MCF 10A (cell line): ENCODE results near the gene MGMT. TPM values are rescaled to one million over a fixed set of nuclear protein-coding genes. Genes with fewer than 3 reads are reported as not detected.

ENCODE experiments used
- BruUV-seq: library from RNA; stranded (reverse); fragments of 400-500 nt; replicated peaks from 2 replicates; lab custom pipeline; 2021; lab: Mats Ljungman, UMichigan
- CTCF ChIA-PET: fragments of 300-600 bp; sonication (Branson Sonifier 250); formaldehyde crosslinking; extraction: SDS; loops from one replicate; lab custom pipeline; 2021; ENCODE audit warnings: antibody characterized with exemption, inconsistent platforms; lab: Yijun Ruan, JAX
- POLR2A ChIA-PET: fragments of 300-600, 350-650 bp; sonication (Branson Sonifier 250); formaldehyde crosslinking; extraction: SDS; loops from one replicate; lab custom pipeline; 2020; ENCODE audit warnings: antibody characterized with exemption, inconsistent platforms; lab: Yijun Ruan, JAX
- DNase-seq: peaks from one replicate; pipeline ENCODE4 v3.0.0-alpha.2; 2018; ENCODE audit not compliant: unreplicated experiment
- H3K27ac Mint-ChIP-seq: one replicate; pipeline ENCODE4 v1.8.0; 2022; ENCODE audit warnings: mild to moderate bottlenecking, low read depth, mixed read lengths; ENCODE audit not compliant: unreplicated experiment
- H3K27me3 Mint-ChIP-seq: one replicate; pipeline ENCODE4 v1.8.0; 2022; ENCODE audit warnings: mixed read lengths; ENCODE audit not compliant: insufficient read depth, unreplicated experiment
- H3K36me3 Mint-ChIP-seq: one replicate; pipeline ENCODE4 v1.8.0; 2022; ENCODE audit warnings: mild to moderate bottlenecking, moderate library complexity, mixed read lengths; ENCODE audit not compliant: insufficient read depth, unreplicated experiment
- H3K4me1 Mint-ChIP-seq: one replicate; pipeline ENCODE4 v1.8.0; 2022; ENCODE audit warnings: mixed read lengths; ENCODE audit not compliant: insufficient read depth, unreplicated experiment
- H3K4me3 Mint-ChIP-seq: one replicate; pipeline ENCODE4 v1.8.0; 2022; ENCODE audit warnings: mild to moderate bottlenecking, moderate library complexity, mixed read lengths; ENCODE audit not compliant: unreplicated experiment
- H3K9me3 Mint-ChIP-seq: one replicate; pipeline ENCODE4 v1.8.0; 2022; ENCODE audit warnings: mixed read lengths; ENCODE audit not compliant: unreplicated experiment
- intact Hi-C: fragments of 100-400 bp; cut with micrococcal nuclease; formaldehyde crosslinking; loops from 2 replicates; pipeline ENCODE4 v1.14.1; 2022
- total RNA-seq: library from RNA; stranded (reverse); gene quantifications from 2 replicates; pipeline ENCODE4 v1.2.3, GENCODE V29; 2022
- TF ChIP-seq, protein P1 (sequence below): fragments of 200-600 bp; IDR thresholded peaks from one replicate; pipeline ENCODE4 v1.8.0; 2022; ENCODE audit warnings: antibody characterized with exemption, mild to moderate bottlenecking; ENCODE audit not compliant: unreplicated experiment

Gene MGMT
- total RNA-seq, 1 experiment from 2014 or later, result 18.0 TPM

DNA sequence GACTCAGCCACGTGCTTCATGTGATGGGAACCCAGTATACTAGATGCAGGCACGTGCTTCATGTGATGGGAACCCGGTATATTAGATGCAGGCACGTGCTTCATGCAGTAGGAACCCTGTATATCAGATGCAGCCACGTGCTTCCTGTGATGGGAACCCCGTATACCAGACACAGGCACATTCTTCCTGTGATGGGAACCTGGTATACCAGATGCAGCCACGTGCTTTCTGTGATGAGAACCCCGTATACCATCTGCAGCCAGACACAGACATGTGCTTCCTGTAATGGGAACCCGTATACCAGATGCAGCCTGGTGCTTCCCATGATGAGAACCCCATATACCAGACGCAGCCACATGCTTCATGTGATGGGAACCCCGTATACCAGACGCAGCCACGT, 44.0 kb downstream of the MGMT start:
- no TSS peak for BruUV-seq
- ChIA-PET POLR2A (no interaction called here), CTCF (interaction anchor here (0.7 to 1.2 kb wide), 2 partner anchors 22 to 61 kb away, joined by 3 read pairs; no protein-coding TSS in a partner anchor)

DNA sequence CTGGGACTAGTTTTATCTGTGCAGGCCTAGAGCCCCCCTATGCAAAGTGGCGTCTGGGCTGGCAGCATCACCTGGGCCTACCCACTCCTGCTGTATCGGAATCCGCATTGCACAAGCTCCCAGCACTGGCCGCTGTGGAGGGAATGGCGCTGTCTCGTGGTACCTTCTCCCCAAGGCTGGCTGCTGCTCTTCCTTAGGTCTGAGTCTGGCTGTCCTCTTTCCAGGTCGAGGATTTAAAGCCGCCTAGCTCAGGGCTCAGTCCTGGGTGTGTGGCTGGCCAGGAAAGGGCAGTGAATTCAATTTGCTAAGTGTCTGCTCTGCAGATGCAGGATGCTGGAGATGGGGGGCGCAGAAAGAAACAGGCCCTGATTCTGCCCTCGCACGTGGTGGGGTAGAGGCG, 44.7 kb downstream of the MGMT start:
- H3K36me3 Mint-ChIP-seq, result no peaks in the 10 kb centered on the region
- no peaks in the 10 kb centered on the region for H3K4me1 Mint-ChIP-seq
- BruUV-seq, result no TSS peak
- no peak for DNase-seq
- TF ChIP-seq, protein P1, sequence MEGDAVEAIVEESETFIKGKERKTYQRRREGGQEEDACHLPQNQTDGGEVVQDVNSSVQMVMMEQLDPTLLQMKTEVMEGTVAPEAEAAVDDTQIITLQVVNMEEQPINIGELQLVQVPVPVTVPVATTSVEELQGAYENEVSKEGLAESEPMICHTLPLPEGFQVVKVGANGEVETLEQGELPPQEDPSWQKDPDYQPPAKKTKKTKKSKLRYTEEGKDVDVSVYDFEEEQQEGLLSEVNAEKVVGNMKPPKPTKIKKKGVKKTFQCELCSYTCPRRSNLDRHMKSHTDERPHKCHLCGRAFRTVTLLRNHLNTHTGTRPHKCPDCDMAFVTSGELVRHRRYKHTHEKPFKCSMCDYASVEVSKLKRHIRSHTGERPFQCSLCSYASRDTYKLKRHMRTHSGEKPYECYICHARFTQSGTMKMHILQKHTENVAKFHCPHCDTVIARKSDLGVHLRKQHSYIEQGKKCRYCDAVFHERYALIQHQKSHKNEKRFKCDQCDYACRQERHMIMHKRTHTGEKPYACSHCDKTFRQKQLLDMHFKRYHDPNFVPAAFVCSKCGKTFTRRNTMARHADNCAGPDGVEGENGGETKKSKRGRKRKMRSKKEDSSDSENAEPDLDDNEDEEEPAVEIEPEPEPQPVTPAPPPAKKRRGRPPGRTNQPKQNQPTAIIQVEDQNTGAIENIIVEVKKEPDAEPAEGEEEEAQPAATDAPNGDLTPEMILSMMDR, result no peak
- peaks cover 3% of the 10 kb centered on the region for H3K9me3 Mint-ChIP-seq
- no peak overlapping the region for H3K27ac Mint-ChIP-seq
- ChIA-PET CTCF (interaction anchor here (0.7 to 1.2 kb wide), 2 partner anchors 22 to 62 kb away, joined by 3 read pairs; no protein-coding TSS in a partner anchor), POLR2A (no interaction called here)
- intact Hi-C loops, result no loop called here
- H3K4me3 Mint-ChIP-seq, result no peak overlapping the region
- H3K27me3 Mint-ChIP-seq, result no peaks in the 10 kb centered on the region

More for the DNA sequence above, 44.0 kb downstream of the MGMT start:
- intact Hi-C loops, result no loop called here
- DNase-seq, result no peak
- TF ChIP-seq, protein P1, result no peak
- Mint-ChIP-seq H3K36me3 (no peaks in the 10 kb centered on the region), H3K27ac (no peak overlapping the region), H3K27me3 (no peaks in the 10 kb centered on the region), H3K9me3 (peaks cover 8% of the 10 kb centered on the region), H3K4me1 (no peaks in the 10 kb centered on the region), H3K4me3 (no peak overlapping the region)

DNA sequence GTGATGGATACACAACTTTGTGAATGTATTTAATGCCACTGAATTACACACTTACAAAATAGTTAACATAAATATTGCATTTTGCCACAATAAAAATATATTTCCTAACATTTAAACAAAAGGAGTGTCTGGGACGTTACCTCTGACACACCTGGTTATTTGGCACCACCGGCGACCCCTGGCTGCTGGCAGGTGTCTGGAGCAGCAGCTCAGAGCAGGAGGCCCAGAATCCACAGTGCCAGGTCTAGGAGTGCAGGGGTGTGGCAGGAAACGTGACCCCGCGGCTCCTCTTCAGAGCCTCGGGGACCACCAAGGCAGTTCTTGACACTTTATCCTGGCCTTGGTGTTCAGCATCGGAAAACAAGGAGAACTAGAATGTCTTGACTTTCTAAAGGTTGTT, 46.3 kb downstream of the MGMT start:
- no peak overlapping the region for H3K27ac Mint-ChIP-seq
- ChIA-PET POLR2A (no interaction called here), CTCF (no interaction called here)
- no peak overlapping the region for H3K4me3 Mint-ChIP-seq
- H3K27me3 Mint-ChIP-seq, result no peaks in the 10 kb centered on the region
- DNase-seq, result no peak
- no peaks in the 10 kb centered on the region for H3K4me1 Mint-ChIP-seq
- H3K9me3 Mint-ChIP-seq, result no peaks in the 10 kb centered on the region
- BruUV-seq, result no TSS peak
- no peaks in the 10 kb centered on the region for H3K36me3 Mint-ChIP-seq
- intact Hi-C loops, result no loop called here
- TF ChIP-seq, protein P1, result no peak

DNA sequence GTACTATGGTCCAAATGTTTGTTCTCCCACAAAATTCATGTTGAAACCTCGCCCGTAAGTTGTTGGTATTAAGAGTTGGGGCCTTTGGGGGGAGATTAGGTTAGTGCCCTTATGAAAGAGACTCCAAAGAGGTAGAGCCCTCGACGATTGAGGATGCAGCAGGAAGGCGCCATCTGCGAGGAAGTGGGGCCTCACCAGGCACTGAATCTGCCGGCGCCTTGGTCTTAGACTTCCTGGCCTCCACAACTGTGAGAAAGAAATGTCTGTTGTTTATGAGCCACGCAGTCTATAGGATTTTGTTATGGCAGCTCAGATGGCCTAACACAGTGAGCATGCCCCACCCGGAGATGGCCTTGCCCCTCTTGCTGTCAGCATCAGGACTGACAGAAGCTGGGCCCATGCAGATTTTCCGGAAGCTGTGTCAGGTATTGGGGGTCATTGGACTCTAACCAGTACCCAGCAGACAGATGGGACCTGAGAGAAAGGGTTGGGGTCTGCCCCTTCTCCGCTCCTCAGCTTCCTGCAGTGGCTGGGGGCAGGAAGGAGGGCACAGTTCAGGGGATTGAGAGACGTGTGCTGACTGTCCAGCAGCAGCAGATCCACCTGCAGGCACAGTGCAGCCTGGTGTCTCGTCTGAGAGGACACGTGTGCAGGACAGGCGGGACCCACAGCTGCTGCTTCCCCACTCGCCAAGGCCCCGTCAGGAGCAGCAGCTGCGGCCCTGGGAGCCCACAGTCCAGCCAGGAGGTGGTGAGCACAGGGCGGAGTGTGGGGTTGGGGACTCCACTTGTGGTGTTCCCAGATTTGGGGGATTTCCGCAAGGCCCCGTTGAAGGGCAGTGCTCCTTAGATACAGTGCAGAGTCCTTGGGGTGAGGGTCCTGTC, 47.8 kb downstream of the MGMT start:
- POLR2A ChIA-PET, result no interaction called here
- no peak overlapping the region for H3K27ac Mint-ChIP-seq
- no peaks in the 10 kb centered on the region for H3K9me3 Mint-ChIP-seq
- H3K4me1 Mint-ChIP-seq, result no peaks in the 10 kb centered on the region
- H3K36me3 Mint-ChIP-seq, result no peaks in the 10 kb centered on the region
- CTCF ChIA-PET, result interaction anchor here (0.6 kb wide), 1 partner anchor 388 kb away, joined by 5 read pairs; no protein-coding TSS in a partner anchor
- intact Hi-C loops, result no loop called here
- H3K4me3 Mint-ChIP-seq, result no peak overlapping the region
- DNase-seq, result no peak
- no peaks in the 10 kb centered on the region for H3K27me3 Mint-ChIP-seq
- TF ChIP-seq, protein P1, result no peak
- BruUV-seq, result no TSS peak
